HL-60/S4 treated with phorbol 12-myristate 13-acetate at 8.2 ng/mL for 4 days and 3 days (cell line): ENCODE measurements around the gene ACTR1A.

Experiments used
- in situ Hi-C: fragments of 300-500 bp; cut with MboI; formaldehyde crosslinking; loops from 2 replicates; pipeline ENCODE4 v1.15.0; 2022; ENCODE audit warnings: low sequenced_read_pairs

ACTR1A gene

DNA sequence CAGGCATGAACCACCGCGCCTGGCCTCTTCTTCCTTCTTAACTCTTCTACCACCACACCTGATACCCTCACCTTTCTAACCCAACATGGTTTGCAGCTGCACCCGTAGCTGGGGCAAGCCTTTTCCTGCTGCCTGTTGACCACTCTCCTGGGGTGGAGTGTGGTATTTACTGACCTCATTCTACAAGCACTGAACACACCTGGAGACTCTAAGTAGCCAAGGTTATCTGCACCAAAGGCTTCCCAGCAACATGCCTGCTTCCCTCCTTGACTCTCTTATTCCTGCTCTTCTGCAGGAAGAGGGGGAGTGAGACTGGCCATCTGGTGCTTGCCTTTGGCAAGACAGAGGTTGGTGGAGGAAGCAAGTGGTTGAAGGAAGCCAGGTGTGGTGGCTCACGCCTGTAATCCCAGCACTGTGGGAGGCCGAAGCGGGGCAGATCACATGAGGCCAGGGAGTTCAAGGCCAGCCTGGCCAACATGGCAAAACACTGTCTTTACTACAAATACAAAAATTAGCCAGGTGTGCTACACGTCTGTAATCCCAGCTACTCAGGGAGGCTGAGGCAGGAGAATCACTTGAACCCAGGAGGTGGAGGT, 10.1 kb downstream of the ACTR1A start:
- in situ Hi-C loops, result loop anchor here (25.0 kb wide), 1 partner anchor 255 kb away; the partner anchor contains the start of genes ELOVL3, GBF1 and PITX3

DNA sequence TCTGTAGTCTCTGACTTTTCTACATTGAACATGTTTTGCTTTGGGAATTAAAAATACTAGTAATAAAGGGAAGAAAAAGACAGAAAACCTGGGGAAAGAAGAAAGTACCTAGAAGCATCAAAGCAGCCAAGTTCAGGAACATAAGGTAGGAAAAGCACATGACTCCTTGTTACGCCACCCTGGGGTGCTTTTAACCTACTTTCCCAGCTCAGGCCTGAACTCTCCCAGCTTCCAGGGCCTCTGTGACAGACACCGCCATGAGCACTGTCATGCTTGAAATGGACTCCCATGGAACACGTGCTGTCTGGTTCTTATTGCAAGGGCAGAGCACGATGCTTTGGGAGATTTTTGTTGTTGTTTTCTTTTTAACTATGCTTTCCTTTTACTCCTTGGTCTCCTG, 11.4 kb downstream of the ACTR1A start:
- in situ Hi-C loops, result loop anchor here (25.0 kb wide), 1 partner anchor 254 kb away; the partner anchor contains the start of genes ELOVL3, GBF1 and PITX3

- in situ Hi-C loops, result loop anchor here (25.0 kb wide), 1 partner anchor 248 kb away; the partner anchor contains the start of genes ELOVL3, GBF1 and PITX3
These were observed 17.3 kb downstream of the ACTR1A start for GRCh38 chr10:102485093-102485784.

DNA sequence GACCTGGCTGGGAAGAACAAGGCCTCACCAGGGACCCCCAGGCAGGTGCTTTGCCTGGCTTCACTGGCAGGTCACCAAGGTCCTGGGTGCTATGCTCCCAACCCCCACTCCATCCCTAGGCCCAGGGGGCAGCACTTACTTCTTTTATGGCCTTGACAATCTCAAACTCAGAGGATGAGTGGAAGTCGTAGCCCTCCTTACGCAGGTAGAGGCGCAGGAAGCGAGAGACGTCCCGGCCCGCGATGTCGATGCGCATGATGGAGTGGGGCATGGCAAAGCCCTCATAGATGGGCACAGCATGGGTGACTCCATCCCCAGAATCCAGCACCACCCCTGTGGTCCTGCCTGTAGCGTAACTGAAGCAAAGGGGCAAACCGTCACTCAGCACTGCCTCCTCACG, 18.5 kb downstream of the ACTR1A start:
- in situ Hi-C loops, result loop anchor here (25.0 kb wide), 1 partner anchor 247 kb away; the partner anchor contains the start of genes ELOVL3, GBF1 and PITX3

- in situ Hi-C loops, result loop anchor here (25.0 kb wide), 1 partner anchor 243 kb away; the partner anchor contains the start of genes ELOVL3, GBF1 and PITX3
These were observed 22.1 kb downstream of the ACTR1A start for GRCh38 chr10:102480396-102480795.

- in situ Hi-C loops, result loop anchor here (25.0 kb wide), 1 partner anchor 242 kb away; the partner anchor contains the start of genes ELOVL3, GBF1 and PITX3
These were observed 22.9 kb downstream of the ACTR1A start for GRCh38 chr10:102479651-102480050.

DNA sequence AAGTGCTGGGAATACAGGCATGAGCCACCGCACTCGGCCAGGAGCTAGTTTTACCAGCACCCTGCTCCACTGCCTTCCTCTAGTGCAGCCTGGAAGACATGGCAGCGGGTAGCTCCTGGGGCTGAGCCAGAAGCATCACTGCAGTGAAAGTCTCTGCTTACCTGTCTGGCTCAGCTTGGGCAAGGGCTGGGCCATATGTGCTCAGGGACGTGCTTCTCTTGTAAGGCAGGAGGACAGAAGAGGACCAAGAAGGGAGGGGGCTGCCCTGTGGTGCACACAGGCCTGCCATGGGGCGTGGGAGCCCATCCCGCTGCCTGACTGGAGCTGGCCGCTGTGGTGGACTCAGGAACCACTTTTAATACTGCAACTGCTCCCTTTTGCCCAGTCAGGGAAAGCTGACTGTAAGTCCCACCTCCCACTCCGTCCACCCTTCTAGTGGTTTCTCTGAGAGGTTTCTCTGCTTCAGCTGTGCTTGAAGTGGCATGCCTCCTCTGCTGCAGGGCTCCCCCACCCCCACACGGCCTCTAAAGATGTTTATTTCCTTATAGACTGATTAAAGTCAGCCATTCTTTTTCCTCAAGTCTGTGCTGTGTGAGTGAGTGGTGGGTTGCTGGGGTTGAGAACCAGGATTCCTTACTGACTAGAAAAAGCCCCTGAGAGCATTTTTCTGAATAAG, 25.9 kb downstream of the ACTR1A start:
- in situ Hi-C loops, result loop anchor here (25.0 kb wide), 1 partner anchor 239 kb away; the partner anchor contains the start of genes ELOVL3, GBF1 and PITX3

GRCh38 chr10:102475451-102476040, 27.0 kb downstream of the ACTR1A start:
- in situ Hi-C loops, result loop anchor here (25.0 kb wide), 1 partner anchor 238 kb away; the partner anchor contains the start of genes ELOVL3, GBF1 and PITX3

GRCh38 chr10:102473445-102474331, 28.8 kb downstream of the ACTR1A start:
- in situ Hi-C loops, result no loop called here

- in situ Hi-C loops, result no loop called here
These were observed 31.6 kb downstream of the ACTR1A start for GRCh38 chr10:102470579-102471546.

- in situ Hi-C loops, result no loop called here
These were observed 33.8 kb downstream of the ACTR1A start for GRCh38 chr10:102468683-102469082.

- in situ Hi-C loops, result no loop called here
These were observed 34.5 kb downstream of the ACTR1A start for GRCh38 chr10:102467971-102468438.

DNA sequence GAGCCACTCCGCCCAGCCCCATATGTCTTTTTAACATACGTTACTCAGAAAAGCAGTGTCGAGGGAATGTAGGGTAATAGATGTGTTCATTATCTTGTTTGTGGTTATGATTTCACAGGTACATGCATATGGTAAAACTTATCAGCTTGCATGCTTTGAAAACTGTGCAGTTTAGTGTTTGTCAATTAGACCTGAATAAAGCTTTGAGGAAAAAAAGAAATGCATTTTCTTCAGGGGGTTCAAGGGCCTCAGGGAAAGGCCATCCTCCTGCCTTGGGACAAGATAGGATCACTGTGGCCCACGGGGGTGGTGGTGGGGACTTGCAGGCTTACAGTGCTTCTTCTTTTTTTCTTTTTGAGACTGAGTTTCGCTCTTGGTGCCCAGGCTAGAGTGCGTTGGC, 35.2 kb downstream of the ACTR1A start:
- in situ Hi-C loops, result no loop called here

- in situ Hi-C loops, result no loop called here
These were observed 37.0 kb downstream of the ACTR1A start for GRCh38 chr10:102465466-102465865.

- in situ Hi-C loops, result no loop called here
These were observed 38.5 kb downstream of the ACTR1A start for GRCh38 chr10:102463983-102464382.

GRCh38 chr10:102462512-102463054, 39.9 kb downstream of the ACTR1A start:
- in situ Hi-C loops, result no loop called here

DNA sequence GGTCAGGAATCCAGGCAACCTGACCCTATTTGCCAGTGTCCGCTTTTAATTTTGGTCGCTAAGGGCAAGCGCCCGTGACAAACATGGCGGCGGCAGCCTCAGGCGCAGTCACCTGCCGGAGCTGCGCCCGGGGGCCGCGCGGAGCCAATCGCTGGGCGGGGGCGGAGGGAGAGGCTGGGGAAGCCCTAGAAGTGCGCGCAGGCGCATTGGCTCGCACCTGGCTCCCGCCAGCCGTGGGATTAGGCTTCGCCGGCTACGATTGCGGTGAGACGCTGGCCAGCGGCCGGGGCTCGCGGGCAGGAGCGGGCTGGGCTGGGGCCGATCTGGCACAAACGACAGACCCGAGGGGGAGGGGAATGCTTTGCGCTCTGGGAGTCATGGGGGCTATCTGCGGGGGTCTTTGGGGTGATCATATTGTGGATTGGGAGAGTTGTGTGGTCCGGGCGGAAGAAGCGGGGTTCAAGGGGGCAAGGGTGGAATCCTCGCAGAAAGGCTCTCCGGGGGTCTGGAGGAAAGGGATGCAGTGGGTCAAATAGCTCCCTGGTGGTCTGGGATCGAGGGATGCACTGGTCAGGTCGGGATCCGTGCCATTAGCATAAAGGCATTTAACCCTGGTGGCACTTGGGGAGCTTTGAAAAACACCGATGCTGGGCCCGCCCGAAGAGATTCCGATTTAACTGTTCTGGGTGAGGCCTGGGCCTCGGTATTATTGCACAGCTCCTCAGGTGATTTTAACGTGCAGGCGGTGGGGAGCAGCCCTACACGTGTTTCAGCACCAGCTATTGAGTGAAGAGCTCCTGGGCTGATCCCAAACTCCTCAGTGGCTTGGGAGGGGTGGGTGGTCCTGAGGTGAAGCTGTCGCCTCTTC, 41.1 kb downstream of the ACTR1A start:
- in situ Hi-C loops, result no loop called here

- in situ Hi-C loops, result no loop called here
These were observed 41.7 kb downstream of the ACTR1A start for GRCh38 chr10:102460836-102461186.
